Ishikawa (cell line): ENCODE data around the gene ZNF256.

Experiments
- CEBPB ChIP-seq: IDR thresholded peaks from 2 replicates; pipeline ENCODE4 v1.6.1; 2012
- CREB1 ChIP-seq: IDR thresholded peaks from 2 replicates; pipeline ENCODE4 v1.6.1; 2012; ENCODE audit warnings: low read depth
- EGR1 ChIP-seq: IDR thresholded peaks from 2 replicates; pipeline ENCODE4 v1.6.1; 2012
- EP300 ChIP-seq: IDR thresholded peaks from 2 replicates; pipeline ENCODE4 v1.6.1; 2012; ENCODE audit warnings: borderline replicate concordance
- FOXM1 ChIP-seq: IDR thresholded peaks from 2 replicates; pipeline ENCODE4 v1.6.1; 2012; ENCODE audit warnings: low read depth, borderline replicate concordance
- MAX ChIP-seq: IDR thresholded peaks from 2 replicates; pipeline ENCODE4 v1.6.1; 2012
- NFIC ChIP-seq: IDR thresholded peaks from 2 replicates; pipeline ENCODE4 v1.6.1; 2012
- RAD21 ChIP-seq: IDR thresholded peaks from 2 replicates; pipeline ENCODE4 v1.6.1; 2012; ENCODE audit warnings: low read depth
- TAF1 ChIP-seq: IDR thresholded peaks from 2 replicates; pipeline ENCODE4 v1.6.1; 2012; ENCODE audit warnings: low read depth, mild to moderate bottlenecking
- TCF12 ChIP-seq: IDR thresholded peaks from 2 replicates; pipeline ENCODE4 v1.6.1; 2012; ENCODE audit warnings: low read depth
- TEAD4 ChIP-seq: IDR thresholded peaks from 2 replicates; pipeline ENCODE4 v1.6.1; 2012
- YY1 ChIP-seq: IDR thresholded peaks from 2 replicates; pipeline ENCODE4 v1.6.1; 2012; ENCODE audit warnings: low read depth
- ZBTB7A ChIP-seq: IDR thresholded peaks from 2 replicates; pipeline ENCODE4 v1.6.1; 2012; ENCODE audit warnings: low read depth
- TF ChIP-seq, protein P1 (sequence below): IDR thresholded peaks from 2 replicates; pipeline ENCODE4 v1.6.1; 2012; ENCODE audit warnings: low read depth, mild to moderate bottlenecking

GRCh38 chr19:57961785-57962184 is 14.3 kb upstream of the ZNF256 start:
- TF ChIP-seq CEBPB (no peak), EGR1 (no peak), TCF12 (no peak), TEAD4 (no peak), EP300 (no peak), RAD21 (no peak), MAX (no peak), TAF1 (no peak), YY1 (no peak), FOXM1 (no peak), NFIC (no peak), CREB1 (no peak), ZBTB7A (no peak)
- TF ChIP-seq, protein P1, sequence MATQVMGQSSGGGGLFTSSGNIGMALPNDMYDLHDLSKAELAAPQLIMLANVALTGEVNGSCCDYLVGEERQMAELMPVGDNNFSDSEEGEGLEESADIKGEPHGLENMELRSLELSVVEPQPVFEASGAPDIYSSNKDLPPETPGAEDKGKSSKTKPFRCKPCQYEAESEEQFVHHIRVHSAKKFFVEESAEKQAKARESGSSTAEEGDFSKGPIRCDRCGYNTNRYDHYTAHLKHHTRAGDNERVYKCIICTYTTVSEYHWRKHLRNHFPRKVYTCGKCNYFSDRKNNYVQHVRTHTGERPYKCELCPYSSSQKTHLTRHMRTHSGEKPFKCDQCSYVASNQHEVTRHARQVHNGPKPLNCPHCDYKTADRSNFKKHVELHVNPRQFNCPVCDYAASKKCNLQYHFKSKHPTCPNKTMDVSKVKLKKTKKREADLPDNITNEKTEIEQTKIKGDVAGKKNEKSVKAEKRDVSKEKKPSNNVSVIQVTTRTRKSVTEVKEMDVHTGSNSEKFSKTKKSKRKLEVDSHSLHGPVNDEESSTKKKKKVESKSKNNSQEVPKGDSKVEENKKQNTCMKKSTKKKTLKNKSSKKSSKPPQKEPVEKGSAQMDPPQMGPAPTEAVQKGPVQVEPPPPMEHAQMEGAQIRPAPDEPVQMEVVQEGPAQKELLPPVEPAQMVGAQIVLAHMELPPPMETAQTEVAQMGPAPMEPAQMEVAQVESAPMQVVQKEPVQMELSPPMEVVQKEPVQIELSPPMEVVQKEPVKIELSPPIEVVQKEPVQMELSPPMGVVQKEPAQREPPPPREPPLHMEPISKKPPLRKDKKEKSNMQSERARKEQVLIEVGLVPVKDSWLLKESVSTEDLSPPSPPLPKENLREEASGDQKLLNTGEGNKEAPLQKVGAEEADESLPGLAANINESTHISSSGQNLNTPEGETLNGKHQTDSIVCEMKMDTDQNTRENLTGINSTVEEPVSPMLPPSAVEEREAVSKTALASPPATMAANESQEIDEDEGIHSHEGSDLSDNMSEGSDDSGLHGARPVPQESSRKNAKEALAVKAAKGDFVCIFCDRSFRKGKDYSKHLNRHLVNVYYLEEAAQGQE: no peak
